B cell (primary cell): ENCODE data around the gene PHKG2. TPM values are rescaled to one million over a fixed set of nuclear protein-coding genes. Genes with fewer than 3 reads are reported as not detected.

Experiments
- ATAC-seq: fragments of 200-7000 bp; cut with Tn5 transposase; one replicate; pipeline ENCODE4 v1.10.0; 2021; ENCODE audit warnings: low read depth, mild to moderate bottlenecking, moderate number of reproducible peaks, moderate library complexity
- CTCF ChIA-PET: fragments of 350-600 bp; sonication (Branson Sonifier 250); formaldehyde crosslinking; loops from one replicate; lab custom pipeline; 2021; ENCODE audit warnings: antibody characterized with exemption, inconsistent platforms; lab: Charles Lee
- POLR2A ChIA-PET: fragments of 350-600 bp; sonication (Branson Sonifier 250); formaldehyde crosslinking; loops from one replicate; lab custom pipeline; 2021; ENCODE audit warnings: antibody characterized with exemption; lab: Charles Lee
- DNase-seq: peaks from one replicate; pipeline ENCODE4 v3.0.0; 2013
- H2AFZ ChIP-seq: 2 replicates; pipeline ENCODE4 v1.6.1; 2012; ENCODE audit warnings: mild to moderate bottlenecking, low read depth, low read length; ENCODE audit not compliant: insufficient read depth, poor library complexity, severe bottlenecking
- H3K27ac ChIP-seq, 2 donors: 1 replicate in 1 of 2; 2 replicates in 1 of 2; pipeline ENCODE4 v1.5.1; 2012 to 2013; ENCODE audit warnings: low read length in 2 of 2, mild to moderate bottlenecking in 2 of 2, moderate library complexity in 1 of 2
- H3K27me3 ChIP-seq, 4 experiments: fragments of 200-600 bp in 1 of 4; sonication (generic) in 1 of 4; replicated peaks in 1 of 4; 1 replicate in 2 of 4; 2 replicates in 2 of 4; pipeline versions ENCODE4 v1.6.1 to v1.7.0; 2013 to 2016; ENCODE audit warnings: low read length in 3 of 4, mild to moderate bottlenecking in 2 of 4, mixed read lengths in 1 of 4, moderate library complexity in 1 of 4; ENCODE audit not compliant: insufficient read depth in 4 of 4, control insufficient read depth in 3 of 4; ENCODE audit errors: control extremely low read depth in 1 of 4
- H3K36me3 ChIP-seq, 2 experiments: replicated peaks in 1 of 2; 1 replicate in 1 of 2; 2 replicates in 1 of 2; pipeline versions ENCODE4 v1.6.1 to v1.7.1; 2013; ENCODE audit warnings: low read length in 1 of 2; ENCODE audit not compliant: insufficient read depth in 2 of 2, control insufficient read depth in 1 of 2; ENCODE audit errors: control extremely low read depth in 1 of 2, extremely low read depth in 1 of 2
- H3K4me1 ChIP-seq, 2 donors: fragments of 200-600 bp in 1 of 2; sonication (generic) in 1 of 2; 1 replicate in 1 of 2; 2 replicates in 1 of 2; pipeline versions ENCODE4 v1.5.1 to v1.6.1; 2013 to 2017; ENCODE audit warnings: low read length in 2 of 2; ENCODE audit not compliant: control insufficient read depth in 2 of 2, insufficient read depth in 2 of 2
- H3K4me2 ChIP-seq: replicated peaks from 2 replicates; pipeline ENCODE3; 2012; ENCODE audit warnings: mild to moderate bottlenecking, low read depth, low read length; ENCODE audit not compliant: poor library complexity, severe bottlenecking
- H3K4me3 ChIP-seq, 5 experiments: fragments of 200-600 bp in 1 of 5; sonication (generic) in 1 of 5; 1 replicate in 3 of 5; 2 replicates in 2 of 5; pipeline versions ENCODE4 v1.5.1 to v1.7.0; 2011 to 2016; ENCODE audit warnings: low read length in 4 of 5, mild to moderate bottlenecking in 4 of 5, low read depth in 2 of 5, control low read depth in 1 of 5, moderate library complexity in 1 of 5; ENCODE audit not compliant: insufficient read depth in 1 of 5; ENCODE audit errors: control extremely low read depth in 1 of 5, extremely low read depth in 1 of 5
- H3K79me2 ChIP-seq: fragments of 200-600 bp; sonication (generic); one replicate; pipeline ENCODE4 v1.6.0; 2016; ENCODE audit warnings: low read length; ENCODE audit not compliant: control insufficient read depth, insufficient read depth
- H3K9ac ChIP-seq: fragments of 200-600 bp; sonication (generic); 2 replicates; pipeline ENCODE4 v1.6.1; 2017; ENCODE audit warnings: mild to moderate bottlenecking, low read length, moderate library complexity
- H3K9me3 ChIP-seq, 3 donors: one replicate each; pipeline versions ENCODE4 v1.6.1 to v1.7.1; 2013; ENCODE audit warnings: low read length in 2 of 3; ENCODE audit not compliant: control insufficient read depth in 2 of 3, insufficient read depth in 1 of 3; ENCODE audit errors: control extremely low read depth in 1 of 3
- H4K20me1 ChIP-seq: 2 replicates; pipeline ENCODE4 v1.6.0; 2012; ENCODE audit warnings: mild to moderate bottlenecking, low read length; ENCODE audit not compliant: insufficient read depth, control insufficient read depth, poor library complexity, severe bottlenecking
- H3K27ac Mint-ChIP-seq: one replicate; pipeline ENCODE4 v1.8.0; 2021; ENCODE audit warnings: mixed read lengths
- H3K27me3 Mint-ChIP-seq: one replicate; pipeline ENCODE4 v1.8.0; 2021; ENCODE audit warnings: mixed read lengths
- H3K4me1 Mint-ChIP-seq: one replicate; pipeline ENCODE4 v1.8.0; 2021; ENCODE audit warnings: mixed read lengths
- H3K4me3 Mint-ChIP-seq: one replicate; pipeline ENCODE4 v1.8.0; 2021; ENCODE audit warnings: mixed read lengths
- H3K9me3 Mint-ChIP-seq: one replicate; pipeline ENCODE4 v1.8.0; 2022; ENCODE audit warnings: mixed read lengths; ENCODE audit not compliant: insufficient read depth
- EZH2 ChIP-seq: IDR thresholded peaks from 2 replicates; pipeline ENCODE4 v1.6.1; 2012; ENCODE audit warnings: borderline replicate concordance, low read depth, mild to moderate bottlenecking, moderate library complexity, low read length; ENCODE audit not compliant: insufficient read depth, poor library complexity, severe bottlenecking
- WGBS: methylation state at CpG from one replicate; pipeline ENCODE4 v1.1.5; 2013; ENCODE audit warnings: missing lambda C conversion rate; ENCODE audit not compliant: insufficient coverage; 5-methylcytosine and 5-hydroxymethylcytosine counted together
- intact Hi-C: fragments of 100-400 bp; cut with micrococcal nuclease; formaldehyde crosslinking; loops from one replicate; pipeline ENCODE4 v1.10.0; 2022
- polyA plus RNA-seq: library from polyadenylated mRNA; depleted of rRNA; stranded (reverse); fragments of >200 nt; gene quantifications from 2 replicates; pipeline ENCODE4 v1.2.3, GENCODE V29; 2012
- total RNA-seq, 2 donors: library from RNA; stranded (reverse); fragments of 120-200 nt in 1 of 2; gene quantifications; 1 replicate in 1 of 2; 2 replicates in 1 of 2; pipeline versions ENCODE4 v1.2.3 to v1.2.4, GENCODE V29; 2013 to 2022
- TF ChIP-seq, protein P1 (sequence below): fragments of 200-600 bp; IDR thresholded peaks from one replicate; pipeline ENCODE4 v1.8.0; 2022; ENCODE audit warnings: antibody characterized with exemption, mild to moderate bottlenecking

Gene PHKG2
- total and polyA plus RNA-seq, 2 donors (not counting 1 experiment from before 2014, with no cell fraction given), result 55.7 to 80.8 TPM

DNA sequence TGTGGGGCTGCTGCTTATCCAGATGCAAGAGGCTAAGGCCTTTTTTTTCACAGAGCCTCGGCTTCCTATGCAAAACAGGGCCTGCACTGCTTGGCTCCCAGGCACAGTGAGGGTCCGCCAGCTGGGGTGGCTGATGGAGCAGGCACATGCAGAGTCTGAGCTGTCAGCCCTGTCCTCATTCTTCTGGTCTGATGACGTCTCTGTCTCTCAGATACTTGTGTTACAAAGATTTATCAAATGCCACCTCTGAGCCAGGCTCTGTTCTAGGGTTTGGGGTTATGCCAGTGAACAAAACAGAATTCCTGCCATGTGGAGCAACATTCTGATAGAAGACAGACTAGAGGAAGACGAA lies 18.7 kb downstream of the PHKG2 start:
- intact Hi-C loops, result no loop called here
- 92% methylated on average over 4 of the region's 4 CpGs for WGBS

DNA sequence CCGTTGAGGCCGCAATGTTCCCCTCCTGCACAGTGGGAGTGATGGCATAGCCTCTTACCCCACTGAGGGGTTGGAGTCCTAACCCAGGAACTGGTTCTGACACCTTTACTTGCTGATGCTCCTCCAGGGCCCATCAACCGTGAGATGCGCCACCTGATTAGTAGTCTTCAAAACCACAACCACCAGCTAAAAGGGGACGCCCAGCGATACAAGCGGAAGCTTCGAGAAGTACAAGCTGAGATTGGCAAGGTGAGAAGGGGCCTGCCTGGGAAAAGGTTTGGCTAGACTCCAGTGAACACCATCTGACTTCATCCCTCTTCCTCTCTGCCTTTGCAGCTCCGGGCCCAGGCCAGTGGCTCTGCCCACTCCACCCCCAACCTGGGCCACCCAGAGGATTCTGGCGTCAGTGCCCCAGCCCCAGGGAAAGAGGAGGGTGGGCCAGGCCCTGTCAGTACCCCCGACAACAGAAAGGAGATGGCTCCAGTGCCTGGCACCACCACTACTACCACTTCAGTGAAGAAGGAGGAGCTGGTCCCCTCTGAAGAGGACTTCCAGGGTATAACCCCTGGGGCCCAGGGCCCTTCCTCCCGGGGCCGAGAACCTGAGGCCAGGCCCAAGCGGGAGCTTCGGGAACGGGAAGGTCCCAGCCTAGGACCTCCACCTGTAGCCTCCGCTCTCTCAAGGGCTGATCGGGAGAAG lies 19.7 kb downstream of the PHKG2 start:
- Histone ChIP-seq H3K9me3 (no peaks in the 10 kb centered on the region), H3K4me1 (peaks cover 8 to 28% of the 10 kb centered on the region in 2 donors), H3K79me2 (peaks cover 20% of the 10 kb centered on the region), H2AFZ (no peak overlapping the region), H3K27me3 (no peaks in the 10 kb centered on the region), H3K9ac (no peak overlapping the region), H4K20me1 (peaks cover 60% of the 10 kb centered on the region), H3K36me3 (peaks cover 0 to 87% of the 10 kb centered on the region in 2 experiments), H3K4me3 (no peak overlapping the region), H3K27ac (no peak overlapping the region), H3K4me2 (peak overlapping the region; percentile 17)
- ChIA-PET POLR2A (no interaction called here), CTCF (interaction anchor here (0.6 kb wide), 1 partner anchor 69 kb away, joined by 3 read pairs; the partner anchor contains the start of gene SRCAP)
- H3K27me3 Mint-ChIP-seq, result no peaks in the 10 kb centered on the region
- no peaks in the 10 kb centered on the region for H3K9me3 Mint-ChIP-seq
- intact Hi-C loops, result no loop called here
- WGBS, result 93% methylated on average over 10 of the region's 18 CpGs
- H3K4me3 Mint-ChIP-seq, result no peak overlapping the region
- peaks cover 30% of the 10 kb centered on the region for H3K4me1 Mint-ChIP-seq
- TF ChIP-seq, protein P1, sequence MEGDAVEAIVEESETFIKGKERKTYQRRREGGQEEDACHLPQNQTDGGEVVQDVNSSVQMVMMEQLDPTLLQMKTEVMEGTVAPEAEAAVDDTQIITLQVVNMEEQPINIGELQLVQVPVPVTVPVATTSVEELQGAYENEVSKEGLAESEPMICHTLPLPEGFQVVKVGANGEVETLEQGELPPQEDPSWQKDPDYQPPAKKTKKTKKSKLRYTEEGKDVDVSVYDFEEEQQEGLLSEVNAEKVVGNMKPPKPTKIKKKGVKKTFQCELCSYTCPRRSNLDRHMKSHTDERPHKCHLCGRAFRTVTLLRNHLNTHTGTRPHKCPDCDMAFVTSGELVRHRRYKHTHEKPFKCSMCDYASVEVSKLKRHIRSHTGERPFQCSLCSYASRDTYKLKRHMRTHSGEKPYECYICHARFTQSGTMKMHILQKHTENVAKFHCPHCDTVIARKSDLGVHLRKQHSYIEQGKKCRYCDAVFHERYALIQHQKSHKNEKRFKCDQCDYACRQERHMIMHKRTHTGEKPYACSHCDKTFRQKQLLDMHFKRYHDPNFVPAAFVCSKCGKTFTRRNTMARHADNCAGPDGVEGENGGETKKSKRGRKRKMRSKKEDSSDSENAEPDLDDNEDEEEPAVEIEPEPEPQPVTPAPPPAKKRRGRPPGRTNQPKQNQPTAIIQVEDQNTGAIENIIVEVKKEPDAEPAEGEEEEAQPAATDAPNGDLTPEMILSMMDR, result no peak
- no peak for TF ChIP-seq EZH2
- peak; percentile 76 for ATAC-seq
- H3K27ac Mint-ChIP-seq, result peak overlapping the region; percentile 69
- DNase-seq, result peak; percentile 69

More for the DNA sequence above, 18.7 kb downstream of the PHKG2 start:
- Histone ChIP-seq H2AFZ (no peak overlapping the region), H4K20me1 (peaks cover 65% of the 10 kb centered on the region), H3K4me2 (no peak overlapping the region), H3K79me2 (peaks cover 30% of the 10 kb centered on the region), H3K27me3 (no peaks in the 10 kb centered on the region), H3K9me3 (no peaks in the 10 kb centered on the region), H3K4me3 (no peak overlapping the region), H3K9ac (no peak overlapping the region), H3K36me3 (peaks cover 0 to 78% of the 10 kb centered on the region in 2 experiments), H3K27ac (no peak overlapping the region), H3K4me1 (peaks cover 12 to 33% of the 10 kb centered on the region in 2 donors)
- CTCF ChIA-PET, result interaction anchor here (0.6 kb wide), 1 partner anchor 68 kb away, joined by 3 read pairs; the partner anchor contains the start of gene SRCAP
- no peak overlapping the region for H3K27ac Mint-ChIP-seq
- H3K27me3 Mint-ChIP-seq, result no peaks in the 10 kb centered on the region
- TF ChIP-seq, protein P1, result no peak
- TF ChIP-seq EZH2, result no peak
- ATAC-seq, result no peak
- POLR2A ChIA-PET, result no interaction called here
- peaks cover 38% of the 10 kb centered on the region for H3K4me1 Mint-ChIP-seq
- H3K9me3 Mint-ChIP-seq, result no peaks in the 10 kb centered on the region
- no peak overlapping the region for H3K4me3 Mint-ChIP-seq
- no peak for DNase-seq
